Ureter (tissue), 1 donor: ENCODE results near the gene C10orf62. TPM values are rescaled to one million over a fixed set of nuclear protein-coding genes. Genes with fewer than 3 reads are reported as not detected.
A peak's percentile ranks its signal among the peaks of the same experiment; 100 is the strongest.

Experiments
- DNase-seq: peaks from one replicate; pipeline ENCODE4 v3.0.0-alpha.2; 2020; ENCODE audit warnings: low spot score
- total RNA-seq: library from RNA; stranded (reverse); gene quantifications from one replicate; pipeline ENCODE4 v1.2.4, GENCODE V29; 2023
- donor health status: DM: yes; HTN: yes; CAD: no.

The C10orf62 gene
- total RNA-seq, 1 donor from 2014 or later: not detected

GRCh38 chr10:97584798-97585438 is 4.6 kb upstream of the C10orf62 start:
- no peak for DNase-seq

GRCh38 chr10:97585439-97585811 is 4.1 kb upstream of the C10orf62 start:
- DNase-seq: no peak

GRCh38 chr10:97587183-97587582 is 2.3 kb upstream of the C10orf62 start:
- DNase-seq: no peak

- no peak for DNase-seq
Measured at GRCh38 chr10:97590082-97590747, 694 bp downstream of the C10orf62 start.

- DNase-seq: no peak
Measured at GRCh38 chr10:97590748-97591495, 1.4 kb downstream of the C10orf62 start.

GRCh38 chr10:97593421-97593820 is 3.9 kb downstream of the C10orf62 start:
- no peak for DNase-seq

- peak; percentile 70 for DNase-seq
Measured at GRCh38 chr10:97596101-97597082, 6.9 kb downstream of the C10orf62 start.

- no peak for DNase-seq
Measured at GRCh38 chr10:97597778-97598177, 8.3 kb downstream of the C10orf62 start.

GRCh38 chr10:97598407-97599271 is 9.1 kb downstream of the C10orf62 start:
- no peak for DNase-seq

- no peak for DNase-seq
Measured at GRCh38 chr10:97599272-97599619, 9.7 kb downstream of the C10orf62 start.

GRCh38 chr10:97600616-97601015 is 11.1 kb downstream of the C10orf62 start:
- DNase-seq: no peak

- no peak for DNase-seq
Measured at GRCh38 chr10:97601268-97602215, 12.0 kb downstream of the C10orf62 start.

GRCh38 chr10:97607095-97607636 is 17.6 kb downstream of the C10orf62 start:
- no peak for DNase-seq

- no peak for DNase-seq
Measured at GRCh38 chr10:97608991-97609561, 19.6 kb downstream of the C10orf62 start.

- DNase-seq: no peak
Measured at GRCh38 chr10:97611473-97611872, 22.0 kb downstream of the C10orf62 start.

GRCh38 chr10:97612386-97612785 is 22.9 kb downstream of the C10orf62 start:
- no peak for DNase-seq

- DNase-seq: no peak
Measured at GRCh38 chr10:97618285-97618684, 28.8 kb downstream of the C10orf62 start.

GRCh38 chr10:97618733-97619132 is 29.2 kb downstream of the C10orf62 start:
- DNase-seq: no peak

GRCh38 chr10:97623277-97623676 is 33.8 kb downstream of the C10orf62 start:
- DNase-seq: no peak
